Activated T-cell treated with anti-CD3 and anti-CD28 coated beads for 24 hours (primary cell): Measurements from ENCODE around the gene PKP4.
"Not testable (repeated sequence)": the region's sequence is repeated elsewhere in the genome, so short reads cannot be mapped to it uniquely, and the experiment has no call there.

Source experiments
- DNase-seq: peaks from one replicate; pipeline ENCODE4 v3.0.0-alpha.2; 2020; ENCODE audit warnings: low read depth

Gene PKP4, protein sequence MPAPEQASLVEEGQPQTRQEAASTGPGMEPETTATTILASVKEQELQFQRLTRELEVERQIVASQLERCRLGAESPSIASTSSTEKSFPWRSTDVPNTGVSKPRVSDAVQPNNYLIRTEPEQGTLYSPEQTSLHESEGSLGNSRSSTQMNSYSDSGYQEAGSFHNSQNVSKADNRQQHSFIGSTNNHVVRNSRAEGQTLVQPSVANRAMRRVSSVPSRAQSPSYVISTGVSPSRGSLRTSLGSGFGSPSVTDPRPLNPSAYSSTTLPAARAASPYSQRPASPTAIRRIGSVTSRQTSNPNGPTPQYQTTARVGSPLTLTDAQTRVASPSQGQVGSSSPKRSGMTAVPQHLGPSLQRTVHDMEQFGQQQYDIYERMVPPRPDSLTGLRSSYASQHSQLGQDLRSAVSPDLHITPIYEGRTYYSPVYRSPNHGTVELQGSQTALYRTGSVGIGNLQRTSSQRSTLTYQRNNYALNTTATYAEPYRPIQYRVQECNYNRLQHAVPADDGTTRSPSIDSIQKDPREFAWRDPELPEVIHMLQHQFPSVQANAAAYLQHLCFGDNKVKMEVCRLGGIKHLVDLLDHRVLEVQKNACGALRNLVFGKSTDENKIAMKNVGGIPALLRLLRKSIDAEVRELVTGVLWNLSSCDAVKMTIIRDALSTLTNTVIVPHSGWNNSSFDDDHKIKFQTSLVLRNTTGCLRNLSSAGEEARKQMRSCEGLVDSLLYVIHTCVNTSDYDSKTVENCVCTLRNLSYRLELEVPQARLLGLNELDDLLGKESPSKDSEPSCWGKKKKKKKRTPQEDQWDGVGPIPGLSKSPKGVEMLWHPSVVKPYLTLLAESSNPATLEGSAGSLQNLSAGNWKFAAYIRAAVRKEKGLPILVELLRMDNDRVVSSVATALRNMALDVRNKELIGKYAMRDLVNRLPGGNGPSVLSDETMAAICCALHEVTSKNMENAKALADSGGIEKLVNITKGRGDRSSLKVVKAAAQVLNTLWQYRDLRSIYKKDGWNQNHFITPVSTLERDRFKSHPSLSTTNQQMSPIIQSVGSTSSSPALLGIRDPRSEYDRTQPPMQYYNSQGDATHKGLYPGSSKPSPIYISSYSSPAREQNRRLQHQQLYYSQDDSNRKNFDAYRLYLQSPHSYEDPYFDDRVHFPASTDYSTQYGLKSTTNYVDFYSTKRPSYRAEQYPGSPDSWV

DNA sequence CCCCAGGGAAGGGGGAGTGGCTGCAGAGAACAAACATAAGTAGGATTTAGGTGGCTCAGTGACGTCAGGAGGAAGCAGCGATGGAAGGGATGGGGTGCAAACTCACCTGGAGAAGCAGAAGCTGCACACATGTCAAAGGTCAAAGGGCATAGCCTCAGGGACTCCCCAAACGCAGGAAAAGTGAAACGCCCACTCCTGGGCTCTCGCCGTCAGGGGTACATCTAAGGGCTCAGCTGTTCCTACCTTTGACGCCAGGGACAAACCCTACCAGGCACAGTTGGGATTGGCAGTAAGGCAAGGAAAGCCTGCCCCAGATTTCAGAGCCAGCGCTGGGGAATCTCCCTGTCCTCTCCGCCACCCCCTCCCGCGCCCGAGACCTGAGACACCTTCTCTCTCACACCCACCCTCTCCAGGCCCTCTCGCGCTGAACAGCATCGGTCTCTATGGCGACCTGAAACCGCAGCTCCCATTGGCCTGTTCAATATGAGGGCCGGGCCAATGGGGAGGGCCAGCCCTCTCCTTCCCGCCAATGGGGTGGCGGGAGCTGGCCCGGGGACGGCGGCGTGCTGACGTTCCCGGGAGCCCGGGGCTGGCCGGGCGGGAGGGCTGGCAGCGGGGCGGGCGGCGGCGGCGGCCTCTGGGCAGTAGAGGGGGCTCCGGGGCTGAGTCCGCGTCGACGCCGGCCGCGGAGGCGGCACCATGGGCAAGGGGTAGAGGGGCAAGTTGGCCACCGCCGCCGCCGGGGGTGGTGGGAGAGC is at the start of gene PKP4, which contains the start of gene CCDC148:
TSS of gene PKP4 (plus strand) at position 644 of the 758 bp plus-strand sequence. CDS start 76,233 bp downstream, outside the sequence.
TSS of gene CCDC148 (minus strand) at position 445 of the 758 bp plus-strand sequence. CDS start at position 131, 314 bp downstream.
- DNase-seq: peak; percentile 83

DNA sequence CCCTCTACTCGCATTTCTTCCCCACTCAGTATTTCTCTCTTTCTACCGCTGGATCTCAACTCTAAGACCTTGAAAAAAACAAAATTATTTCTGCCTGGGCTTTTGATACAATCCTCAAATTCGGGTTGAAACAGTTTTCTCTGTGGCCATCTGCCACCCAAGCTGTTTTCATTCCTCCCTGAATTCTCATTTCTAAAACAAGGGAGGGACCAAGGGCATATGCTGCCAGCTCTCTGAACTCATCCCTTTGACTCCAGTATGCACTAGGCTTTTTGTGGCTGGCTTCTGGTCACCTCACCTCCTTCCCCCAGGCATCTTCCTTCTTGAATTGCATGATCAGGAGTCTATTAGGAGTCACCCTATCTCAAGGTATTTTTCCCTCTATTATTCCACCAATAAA is 49.7 kb upstream of the PKP4 start:
- DNase-seq: no peak

DNA sequence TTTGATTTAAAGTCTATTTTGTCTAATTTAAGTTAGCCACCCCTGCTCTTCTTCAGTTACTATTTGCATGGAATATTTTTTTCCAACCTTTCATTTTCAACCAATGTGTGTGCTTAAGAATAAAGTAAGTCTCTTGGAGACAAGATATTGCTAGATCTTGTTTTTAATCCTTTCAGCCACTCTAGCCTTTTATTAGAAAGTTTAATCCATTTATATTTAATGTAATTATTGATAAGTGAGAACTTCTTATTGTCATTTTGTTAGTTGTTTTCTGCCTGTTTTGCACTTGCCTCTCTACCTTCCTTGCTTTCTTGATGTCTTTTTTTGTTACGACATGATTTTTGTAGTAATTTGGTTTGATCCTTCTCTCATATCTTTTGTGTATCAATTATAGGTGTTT is 46.6 kb upstream of the PKP4 start:
- no peak for DNase-seq

DNA sequence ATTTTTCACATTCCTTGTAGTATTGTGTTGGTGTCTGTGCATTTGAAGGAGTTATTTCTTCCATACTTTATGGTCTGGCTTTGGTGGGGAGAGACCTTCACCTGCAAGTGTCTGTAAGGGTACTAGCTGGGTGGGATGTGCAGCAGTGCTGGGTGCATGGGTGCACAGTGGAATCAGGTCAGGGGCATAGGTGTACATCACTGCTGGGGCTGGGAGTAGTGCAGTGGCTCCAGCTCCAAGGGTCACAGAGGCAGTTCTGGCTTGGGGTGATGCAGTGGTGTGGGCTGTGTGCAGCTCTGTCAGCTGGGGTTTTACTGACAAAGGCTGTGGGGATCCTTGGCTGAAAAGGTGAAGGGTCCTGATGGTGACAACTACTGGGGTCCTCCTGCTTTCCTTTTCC is 45.0 kb upstream of the PKP4 start:
- DNase-seq: no peak

DNA sequence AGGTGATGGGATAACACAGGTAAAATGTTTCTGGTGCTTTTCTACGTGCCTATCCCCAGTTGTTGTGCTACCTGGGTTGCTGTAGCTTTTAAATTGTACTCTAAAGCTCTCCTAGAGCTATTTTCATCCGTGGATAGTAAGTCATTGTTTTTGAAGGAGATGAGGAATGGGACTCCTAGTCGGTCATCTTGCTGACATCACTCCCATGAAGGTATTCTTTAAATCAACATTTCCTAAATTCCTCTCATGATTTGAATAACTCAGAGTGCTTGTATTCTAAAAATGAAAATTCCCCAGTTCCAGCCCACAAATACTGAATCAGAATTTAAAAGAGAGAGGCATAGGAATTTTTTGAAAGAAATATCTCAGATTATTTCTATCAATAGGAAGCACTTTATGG is 44.5 kb upstream of the PKP4 start:
- DNase-seq: no peak

DNA sequence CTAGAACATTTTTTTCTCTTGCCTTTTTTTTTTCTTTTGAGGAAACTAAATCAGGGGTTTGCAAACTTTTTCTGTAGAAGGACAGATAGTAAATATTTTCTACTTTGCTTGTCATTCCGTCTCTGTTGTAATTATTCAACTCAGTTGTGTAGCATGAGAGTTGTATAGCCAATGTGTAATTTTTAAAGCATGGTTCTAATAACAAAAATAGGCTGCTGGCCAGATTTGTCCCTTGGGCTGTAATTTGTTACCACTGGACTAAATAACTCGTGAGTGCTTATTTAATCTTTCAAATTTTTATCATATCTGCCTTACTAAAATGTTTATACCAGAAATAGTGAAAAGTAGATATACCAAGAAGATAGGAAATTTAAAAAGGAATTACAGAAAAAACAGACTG is 43.2 kb upstream of the PKP4 start:
- no peak for DNase-seq

DNA sequence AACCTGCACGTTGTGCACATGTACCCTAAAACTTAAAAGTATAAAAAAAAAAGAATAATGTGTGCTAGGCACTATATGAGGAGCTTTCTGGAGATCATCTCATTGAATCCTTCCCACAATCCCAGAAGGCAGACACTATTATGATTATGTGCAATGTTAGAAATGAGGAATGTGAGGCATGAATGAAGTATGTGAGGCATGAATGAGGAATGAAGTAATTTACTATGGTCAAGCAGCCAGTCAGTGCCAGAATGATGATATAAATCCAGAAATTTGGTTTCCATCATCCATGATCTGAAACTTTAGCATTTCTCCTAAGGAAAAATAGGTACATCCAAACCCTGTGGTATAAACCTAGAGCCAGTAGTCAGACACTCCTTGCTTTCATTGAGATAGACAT is 42.2 kb upstream of the PKP4 start:
- DNase-seq: no peak

DNA sequence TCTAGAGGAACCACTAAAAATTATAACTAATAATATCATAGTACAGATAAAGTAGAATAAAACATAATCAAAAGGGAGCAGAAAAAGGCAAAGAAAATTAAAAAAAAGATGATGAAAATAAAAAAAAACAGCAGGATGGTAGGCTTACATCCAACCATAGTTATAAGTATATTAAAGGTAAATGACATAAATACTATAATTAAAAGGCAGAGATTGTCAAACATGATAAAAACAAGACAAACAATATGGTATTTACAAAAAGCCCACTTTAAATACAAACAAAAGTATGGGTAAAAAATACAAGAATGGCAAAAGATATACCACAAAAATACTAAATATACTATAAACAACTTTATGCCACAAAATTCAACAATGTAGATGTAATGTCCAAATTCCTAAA is 24.6 kb upstream of the PKP4 start:
- DNase-seq: no peak

DNA sequence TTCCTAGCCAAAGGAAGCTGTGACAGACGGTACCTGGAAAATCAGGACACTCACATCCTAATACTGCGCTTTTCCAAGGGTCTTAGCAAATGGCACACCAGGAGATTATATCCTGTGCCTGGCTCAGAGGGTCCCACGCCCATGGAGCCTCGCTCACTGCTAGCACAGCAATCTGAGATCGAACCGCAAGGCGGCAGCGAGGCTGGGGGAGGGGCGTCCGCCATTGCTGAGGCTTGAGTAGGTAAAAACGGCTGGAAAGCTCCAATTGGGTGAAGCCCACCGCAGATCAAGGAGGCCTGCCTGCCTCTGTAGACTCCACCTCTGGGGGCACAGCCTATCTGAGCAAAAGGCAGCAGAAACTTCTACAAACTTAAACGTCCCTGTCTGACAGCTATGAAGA is 23.0 kb upstream of the PKP4 start:
- not testable (repeated sequence) for DNase-seq

DNA sequence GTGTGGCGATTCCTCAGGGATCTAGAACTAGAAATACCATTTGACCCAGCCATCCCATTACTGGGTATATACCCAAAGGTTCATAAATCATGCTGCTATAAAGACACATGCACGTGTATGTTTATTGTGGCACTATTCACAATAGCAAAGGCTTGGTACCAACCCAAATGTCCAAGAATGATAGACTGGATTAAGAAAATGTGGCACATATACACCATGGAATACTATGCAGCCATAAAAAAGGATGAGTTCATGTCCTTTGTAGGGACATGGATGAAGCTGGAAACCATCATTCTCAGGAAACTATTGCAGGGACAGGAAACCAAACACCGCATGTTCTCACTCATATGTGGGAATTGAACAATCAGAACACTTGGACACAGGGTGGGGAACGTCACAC is 17.7 kb upstream of the PKP4 start:
- not testable (repeated sequence) for DNase-seq

DNA sequence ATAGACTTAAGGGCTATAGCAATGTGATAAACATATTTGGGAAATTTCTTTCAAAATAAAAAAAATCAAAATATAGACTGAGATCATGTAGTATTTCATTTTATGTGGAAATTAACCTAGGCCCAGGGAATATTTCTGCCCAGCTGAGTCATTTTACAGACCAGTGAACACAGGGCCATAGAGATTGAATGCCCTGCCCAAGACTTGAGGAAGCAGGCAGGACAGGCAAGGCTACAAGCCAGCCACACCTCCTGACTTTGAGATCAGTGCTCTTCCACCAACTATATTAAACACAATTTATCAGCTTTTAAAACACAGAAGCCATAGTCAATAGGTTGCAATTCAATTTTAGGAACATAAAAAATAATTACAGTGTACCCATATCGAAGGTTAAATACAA is 13.1 kb upstream of the PKP4 start:
- no peak for DNase-seq

DNA sequence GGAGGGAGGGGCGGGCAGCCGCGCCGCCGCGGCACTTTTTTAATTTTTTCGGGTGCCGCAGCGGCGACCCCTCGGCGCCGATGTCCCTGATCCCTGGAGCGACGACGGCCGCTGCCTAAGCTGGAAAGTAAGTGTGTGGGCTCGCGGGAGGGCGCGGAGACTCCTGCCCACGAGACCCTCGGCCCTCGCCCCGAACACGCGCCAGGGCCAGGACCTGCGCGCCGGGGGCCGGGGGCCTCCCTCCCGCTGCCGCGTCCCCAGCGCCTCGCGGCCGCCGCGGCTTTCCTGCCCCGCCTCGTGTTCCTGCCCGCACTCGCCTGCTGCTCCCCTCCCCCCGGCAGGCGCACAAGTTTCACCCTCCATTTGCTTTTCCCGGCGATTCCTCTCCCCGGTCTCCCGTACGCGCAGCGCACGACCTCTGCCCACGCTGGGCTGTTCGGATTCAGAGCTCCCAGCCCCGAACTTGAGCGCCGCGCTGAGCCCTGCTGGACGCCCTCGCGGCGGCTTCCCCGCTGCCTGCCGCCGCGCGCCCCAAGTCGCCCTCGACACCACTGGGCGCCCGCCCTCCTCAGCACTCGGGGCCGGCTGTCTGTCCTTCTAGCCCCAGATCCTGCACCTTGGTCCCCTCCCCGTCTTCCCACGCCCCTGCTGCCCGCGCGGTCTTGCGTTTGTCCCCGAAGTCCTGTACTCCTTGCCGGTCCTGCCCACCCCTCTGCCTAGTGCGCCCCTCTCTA is 507 bp downstream of the PKP4 start:
- DNase-seq: peak; percentile 28

DNA sequence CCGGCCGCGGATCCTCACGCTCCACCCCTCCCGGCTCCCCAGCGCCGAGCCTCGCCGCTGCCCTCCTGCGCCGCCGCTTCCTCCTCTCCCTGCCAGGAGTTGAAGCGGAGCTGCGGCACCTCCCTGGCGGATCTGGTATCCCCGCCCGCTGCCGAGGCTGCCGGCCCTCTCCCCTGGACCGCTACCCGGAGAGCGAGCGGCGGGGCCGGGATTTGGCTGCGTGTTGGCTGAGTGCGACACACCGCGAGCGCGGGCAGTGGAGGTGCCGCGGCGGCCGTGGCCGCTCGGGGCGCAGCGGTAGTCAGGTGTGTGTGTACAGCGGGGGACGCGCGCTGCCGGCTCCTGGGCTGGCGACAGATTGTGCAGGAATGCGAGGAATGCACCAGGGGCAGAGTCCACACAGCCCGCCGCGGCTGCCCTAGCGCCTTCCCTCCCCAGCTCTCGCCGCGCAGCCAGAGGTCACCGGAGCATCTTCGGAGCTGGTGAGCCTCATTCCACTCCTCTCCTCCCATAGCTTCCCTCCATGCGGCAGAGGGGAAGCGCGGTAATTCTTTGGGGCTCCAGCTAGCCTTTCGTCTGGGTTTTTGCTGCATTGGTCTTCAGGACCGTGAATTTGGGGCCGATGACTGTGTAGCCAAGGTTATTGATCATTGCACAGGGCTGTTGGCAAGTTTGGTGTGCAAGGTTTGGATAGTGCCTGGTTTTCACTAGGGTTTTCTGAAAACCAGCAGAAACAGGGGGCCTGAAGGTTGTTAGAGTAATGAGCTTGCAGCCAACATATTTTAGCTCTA is 1.3 kb downstream of the PKP4 start:
- DNase-seq: peak; percentile 36

DNA sequence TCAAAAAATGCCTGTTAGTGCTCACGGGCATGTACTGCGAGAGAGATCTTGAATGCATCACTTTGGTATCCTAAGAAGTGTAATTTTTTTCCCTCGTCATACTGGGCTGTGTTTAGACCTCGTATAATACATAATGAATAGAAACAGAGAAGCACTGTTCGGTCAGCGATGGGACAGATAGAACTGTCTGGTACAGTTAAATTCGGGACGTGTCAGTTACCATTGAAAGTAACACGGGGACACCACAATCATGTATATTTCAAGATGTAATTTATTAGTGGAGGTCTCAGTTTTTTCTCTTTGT is 1.8 kb downstream of the PKP4 start:
- no peak for DNase-seq

DNA sequence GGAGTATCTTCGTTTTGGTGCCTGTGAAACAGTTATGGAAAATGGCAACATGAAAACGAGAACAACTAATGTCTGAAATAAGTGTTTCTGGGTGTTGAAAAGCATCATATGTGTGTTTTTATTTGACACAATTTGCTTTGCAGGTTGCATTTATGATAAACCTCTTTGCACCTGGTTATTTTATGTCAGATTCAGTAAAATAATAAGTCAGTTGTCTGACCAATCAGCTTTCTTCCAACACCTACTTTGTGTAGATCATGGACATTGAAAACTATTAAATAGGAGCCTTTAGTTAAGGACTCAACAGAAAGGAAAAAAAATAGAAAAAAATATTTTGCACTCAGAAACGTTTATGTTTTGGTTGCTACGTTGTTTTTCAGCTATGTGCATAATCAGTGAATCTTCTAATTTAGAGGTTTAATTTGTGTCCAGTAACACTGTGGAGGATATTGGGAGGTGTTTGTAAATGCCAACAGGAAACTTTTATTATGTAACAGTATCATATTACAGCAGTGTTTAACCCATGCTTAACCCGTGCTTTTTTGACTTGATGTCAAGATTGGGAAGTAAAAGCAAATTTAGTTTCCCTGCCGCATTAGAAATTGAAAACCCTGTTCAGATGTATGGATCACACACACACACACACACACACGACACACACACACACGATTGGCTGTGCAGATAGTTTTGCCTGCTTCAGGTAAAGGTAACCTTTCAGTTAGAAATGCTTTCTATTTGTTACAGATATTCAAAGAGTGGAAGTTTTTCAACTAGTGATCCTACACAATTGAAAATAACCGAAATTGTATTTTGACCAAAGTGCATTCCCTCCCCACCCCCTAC is 2.6 kb downstream of the PKP4 start:
- DNase-seq: no peak

DNA sequence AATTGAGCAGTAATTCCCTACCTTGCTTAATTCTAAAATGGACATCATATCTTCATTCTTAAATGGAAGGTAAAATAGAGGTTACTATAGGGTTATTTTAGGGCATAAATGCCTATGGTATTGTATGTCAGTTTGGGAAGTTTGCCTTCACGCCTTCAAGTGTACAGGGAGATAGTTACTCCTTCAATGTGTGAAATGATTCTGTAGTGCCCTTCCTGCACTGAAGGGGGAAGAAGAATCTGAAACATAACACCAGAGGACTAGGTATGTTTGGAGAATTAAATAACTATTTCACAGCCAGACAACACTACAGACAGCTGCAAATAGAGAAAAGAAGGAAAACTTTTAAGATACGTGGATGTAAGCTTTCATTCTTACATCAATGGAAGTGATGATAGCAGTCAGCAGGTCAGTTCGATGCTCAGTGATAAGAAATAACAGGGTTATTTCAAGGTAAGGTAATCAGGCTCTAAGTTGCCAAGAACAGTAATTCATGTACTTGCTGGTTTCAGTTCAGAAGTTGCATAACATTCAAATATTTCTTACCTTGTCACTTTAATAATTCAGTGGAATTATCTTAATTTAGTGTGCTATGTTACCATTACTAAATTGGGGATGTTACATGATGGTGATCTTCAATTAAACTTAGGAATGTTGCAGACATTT is 4.0 kb downstream of the PKP4 start:
- DNase-seq: no peak

DNA sequence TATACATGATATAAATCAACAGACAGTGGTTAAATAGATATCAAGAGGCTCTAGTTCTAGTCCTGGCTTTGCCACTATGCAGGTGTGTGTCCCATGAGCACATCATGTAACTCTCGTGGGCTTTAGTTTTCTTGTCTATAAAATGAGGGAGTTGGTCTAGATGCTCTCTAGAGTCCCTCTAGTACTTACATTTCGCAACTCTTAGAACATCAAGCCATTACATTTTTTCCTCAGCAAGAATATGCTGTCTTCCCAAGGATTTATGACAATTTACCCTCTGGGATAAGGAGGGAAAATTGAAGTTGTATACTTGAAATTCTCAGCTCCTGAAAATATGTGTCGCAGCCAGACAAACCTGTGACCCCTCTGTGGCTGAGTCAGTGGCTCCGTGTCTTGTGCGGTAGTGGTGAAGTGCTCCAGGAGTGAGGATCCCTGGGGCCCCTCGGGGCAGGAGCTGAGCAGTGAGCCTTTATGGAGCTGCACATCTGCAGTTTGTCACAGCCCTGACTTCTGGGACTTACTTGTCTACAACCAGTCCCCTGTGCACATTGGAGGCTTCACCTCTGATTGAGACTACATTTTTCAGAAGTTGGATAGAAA is 6.8 kb downstream of the PKP4 start:
- no peak for DNase-seq
